ENCODE results near the gene STARD4. TPM values are rescaled to one million over a fixed set of nuclear protein-coding genes. Genes with fewer than 3 reads are reported as not detected.

The STARD4 gene
- total RNA-seq, 4 donors from 2014 or later = 8.5 to 21.3 (median 12.1) TPM

GRCh38 chr5:111520908-111521307 is 8.6 kb upstream of the STARD4 start:
- 61 to 63% methylated on average over 3 of the region's 3 CpGs for WGBS, 2 donors
- H3K4me1 ChIP-seq = no peaks in the 10 kb centered on the region

DNA sequence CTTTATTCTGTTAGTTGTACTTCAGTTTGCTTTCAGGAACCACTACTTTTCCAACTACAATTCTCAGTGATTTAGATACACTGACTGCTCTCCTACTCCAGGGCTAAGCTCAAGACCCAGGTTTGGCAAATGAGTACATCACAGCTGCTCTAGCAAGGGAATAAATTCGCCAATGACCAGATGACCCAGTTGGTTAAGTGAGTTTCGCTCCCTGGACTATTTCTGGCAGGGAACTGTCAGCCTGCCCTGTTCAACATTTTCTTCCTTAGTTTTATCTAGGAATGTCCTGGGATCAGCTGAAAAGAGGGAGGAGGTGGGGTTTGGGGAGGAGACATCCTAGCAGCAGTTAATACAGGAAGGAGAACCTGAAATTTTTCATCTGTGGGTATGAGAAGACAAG is 6.4 kb upstream of the STARD4 start:
- peaks cover 0 to 2% (median 0%) of the 10 kb centered on the region in 4 donors for H3K4me1 ChIP-seq
- H3K27ac ChIP-seq = no peak overlapping the region
- WGBS, 2 donors = 98 to 100% methylated on average over 2 of the region's 2 CpGs
- no peaks in the 10 kb centered on the region for H3K9me3 ChIP-seq
- no peak overlapping the region for H3K4me3 ChIP-seq
- H3K27me3 ChIP-seq = no peaks in the 10 kb centered on the region
- no peaks in the 10 kb centered on the region for H3K36me3 ChIP-seq
- no peak for DNase-seq (ENCODE audit: low spot score in 2 of 2)
- TF ChIP-seq CTCF (IDR thresholded peaks at IDR 0.05) (no peak), POLR2A (IDR thresholded peaks at IDR 0.05) (no peak), EP300 (IDR thresholded peaks at IDR 0.05) (no peak)

More at GRCh38 chr5:111520908-111521307, 8.6 kb upstream of the STARD4 start:
- no peaks in the 10 kb centered on the region for H3K36me3 ChIP-seq
- TF ChIP-seq EP300 (IDR thresholded peaks at IDR 0.05) (no peak), POLR2A (IDR thresholded peaks at IDR 0.05) (no peak), CTCF (IDR thresholded peaks at IDR 0.05) (no peak)
- no peak overlapping the region for H3K4me3 ChIP-seq
- H3K27me3 ChIP-seq = no peaks in the 10 kb centered on the region
- no peaks in the 10 kb centered on the region for H3K9me3 ChIP-seq
- no peak overlapping the region for H3K27ac ChIP-seq
- DNase-seq (ENCODE audit: low spot score in 2 of 2) = no peak

DNA sequence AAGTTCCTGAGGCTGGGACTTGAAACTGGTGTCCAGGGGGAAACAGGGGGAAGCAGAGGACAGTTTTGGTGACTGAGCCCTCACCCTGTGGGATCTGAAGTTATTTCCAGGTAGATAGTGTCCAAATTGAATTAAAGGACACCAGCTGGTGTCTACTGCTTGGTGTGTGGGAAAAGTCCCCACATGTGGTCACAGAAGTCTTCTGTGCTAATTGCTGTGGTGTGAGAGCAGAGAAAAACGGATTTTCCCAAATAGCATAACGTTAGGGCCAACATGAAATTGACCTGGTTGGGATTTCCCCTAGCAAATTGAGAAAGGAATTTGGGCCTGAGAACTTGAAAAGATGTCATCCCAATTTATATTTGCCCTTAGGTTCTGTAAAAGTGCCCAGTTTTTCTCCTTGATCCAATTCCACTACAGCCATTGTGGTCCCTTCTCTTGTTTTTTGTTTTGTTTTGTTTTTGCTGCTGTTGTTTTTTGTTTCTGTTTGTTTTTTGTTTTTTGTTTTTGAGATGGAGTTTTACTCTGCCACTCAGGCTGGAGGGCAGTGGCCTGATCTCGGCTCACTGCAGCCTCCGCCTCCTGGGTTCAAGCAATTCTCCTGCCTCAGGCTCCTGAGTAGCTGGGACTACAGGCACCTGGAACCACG is 5.6 kb upstream of the STARD4 start:
- no peaks in the 10 kb centered on the region for H3K27me3 ChIP-seq
- WGBS, 2 donors = 89 to 96% methylated on average over 5 of the region's 5 CpGs
- no peaks in the 10 kb centered on the region for H3K36me3 ChIP-seq
- no peak overlapping the region for H3K27ac ChIP-seq
- no peaks in the 10 kb centered on the region for H3K9me3 ChIP-seq
- H3K4me3 ChIP-seq = no peak overlapping the region
- H3K4me1 ChIP-seq = peaks cover 0 to 10% (median 0%) of the 10 kb centered on the region in 4 donors
- no peak for DNase-seq (ENCODE audit: low spot score in 2 of 2)
- TF ChIP-seq CTCF (IDR thresholded peaks at IDR 0.05) (no peak), POLR2A (IDR thresholded peaks at IDR 0.05) (no peak), EP300 (IDR thresholded peaks at IDR 0.05) (no peak)

- Histone ChIP-seq H3K27me3 (no peaks in the 10 kb centered on the region), H3K9me3 (no peaks in the 10 kb centered on the region), H3K4me1 (peaks cover 0 to 31% (median 1%) of the 10 kb centered on the region in 4 donors), H3K27ac (no peak overlapping the region), H3K36me3 (no peaks in the 10 kb centered on the region), H3K4me3 (no peak overlapping the region)
- 73 to 77% methylated on average over 3 of the region's 3 CpGs for WGBS, 2 donors
- no peak for DNase-seq (ENCODE audit: low spot score in 2 of 2)
- TF ChIP-seq POLR2A (IDR thresholded peaks at IDR 0.05) (no peak), EP300 (IDR thresholded peaks at IDR 0.05) (no peak), CTCF (IDR thresholded peaks at IDR 0.05) (no peak)
These were observed 1.8 kb upstream of the STARD4 start for GRCh38 chr5:111514087-111514486.

GRCh38 chr5:111513131-111513520 is 791 bp upstream of the STARD4 start:
- H3K4me1 ChIP-seq = peaks cover 0 to 33% (median 1%) of the 10 kb centered on the region in 4 donors
- TF ChIP-seq CTCF (IDR thresholded peaks at IDR 0.05) = no peak
- no peak for TF ChIP-seq EP300 (IDR thresholded peaks at IDR 0.05)
- H3K27ac ChIP-seq = peak overlapping the region; percentile 73 to 94 (median 90)
- no peak for DNase-seq (ENCODE audit: low spot score in 2 of 2)
- no peaks in the 10 kb centered on the region for H3K36me3 ChIP-seq
- 14 to 16% methylated on average over 6 of the region's 6 CpGs for WGBS, 2 donors
- peak overlapping the region; percentile 78 to 90 (median 83) for H3K4me3 ChIP-seq
- H3K9me3 ChIP-seq = no peaks in the 10 kb centered on the region
- H3K27me3 ChIP-seq = no peaks in the 10 kb centered on the region

Measured in tibial nerve (tissue), 4 donors.